Upper lobe of left lung (tissue), 4 donors: ENCODE results near the gene SNAP47.

Source experiments
- EP300 ChIP-seq, 4 donors: sonication (generic); formaldehyde crosslinking; IDR thresholded peaks; one replicate each; pipeline ENCODE4 v1.5.1; 2017; ENCODE audit warnings: antibody characterized with exemption in 4 of 4, control low read depth in 2 of 4
- POLR2A ChIP-seq, 4 donors: fragments of 450-650 bp; IDR thresholded peaks; one replicate each; pipeline ENCODE4 v1.5.1; 2016 to 2017; ENCODE audit warnings: antibody characterized with exemption in 4 of 4, mild to moderate bottlenecking in 2 of 4
- POLR2AphosphoS5 ChIP-seq, 2 donors: sonication (generic); formaldehyde crosslinking; IDR thresholded peaks; one replicate each; pipeline ENCODE4 v1.5.1; 2017; ENCODE audit warnings: antibody characterized with exemption in 2 of 2
- TF ChIP-seq, protein P1 (sequence below), 6 experiments: fragments of 450-650 bp in 4 of 6; fragments of 200-600 bp in 2 of 6; sonication (generic) in 2 of 6; IDR thresholded peaks; one replicate each; pipeline ENCODE4 v1.5.1; 2016 to 2019; ENCODE audit warnings: antibody characterized with exemption in 6 of 6

DNA sequence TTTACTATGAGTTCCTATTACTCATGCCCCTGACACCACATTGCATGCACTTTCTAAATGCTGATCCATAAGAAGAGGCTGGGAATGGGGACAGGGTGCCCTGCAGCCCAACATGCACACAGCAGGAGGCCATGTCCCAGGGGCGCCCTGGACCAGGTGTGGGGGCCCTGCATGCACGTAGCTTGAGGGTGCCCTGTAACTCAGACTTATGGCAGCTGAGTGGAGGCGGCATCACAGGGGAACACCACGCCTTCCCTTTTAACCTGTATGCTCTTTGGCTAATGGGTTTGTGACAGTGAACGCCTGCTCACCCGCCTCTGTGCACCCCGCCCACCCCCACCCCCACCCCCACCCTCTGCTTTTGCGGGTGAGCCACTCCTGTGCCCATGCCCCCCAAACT lies 36.1 kb downstream of the SNAP47 start:
- TF ChIP-seq POLR2A (IDR thresholded peaks at IDR 0.05) (no peak), POLR2AphosphoS5 (IDR thresholded peaks at IDR 0.05) (no peak), EP300 (IDR thresholded peaks at IDR 0.05) (no peak)
- TF ChIP-seq, protein P1, sequence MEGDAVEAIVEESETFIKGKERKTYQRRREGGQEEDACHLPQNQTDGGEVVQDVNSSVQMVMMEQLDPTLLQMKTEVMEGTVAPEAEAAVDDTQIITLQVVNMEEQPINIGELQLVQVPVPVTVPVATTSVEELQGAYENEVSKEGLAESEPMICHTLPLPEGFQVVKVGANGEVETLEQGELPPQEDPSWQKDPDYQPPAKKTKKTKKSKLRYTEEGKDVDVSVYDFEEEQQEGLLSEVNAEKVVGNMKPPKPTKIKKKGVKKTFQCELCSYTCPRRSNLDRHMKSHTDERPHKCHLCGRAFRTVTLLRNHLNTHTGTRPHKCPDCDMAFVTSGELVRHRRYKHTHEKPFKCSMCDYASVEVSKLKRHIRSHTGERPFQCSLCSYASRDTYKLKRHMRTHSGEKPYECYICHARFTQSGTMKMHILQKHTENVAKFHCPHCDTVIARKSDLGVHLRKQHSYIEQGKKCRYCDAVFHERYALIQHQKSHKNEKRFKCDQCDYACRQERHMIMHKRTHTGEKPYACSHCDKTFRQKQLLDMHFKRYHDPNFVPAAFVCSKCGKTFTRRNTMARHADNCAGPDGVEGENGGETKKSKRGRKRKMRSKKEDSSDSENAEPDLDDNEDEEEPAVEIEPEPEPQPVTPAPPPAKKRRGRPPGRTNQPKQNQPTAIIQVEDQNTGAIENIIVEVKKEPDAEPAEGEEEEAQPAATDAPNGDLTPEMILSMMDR (IDR thresholded peaks at IDR 0.05): no peak
